Stomach (tissue), 9 donors: ENCODE results near the gene SMNDC1. TPM values are rescaled to one million over a fixed set of nuclear protein-coding genes. Genes with fewer than 3 reads are reported as not detected.
"Not testable (repeated sequence)": the region's sequence is repeated elsewhere in the genome, so short reads cannot be mapped to it uniquely, and the experiment has no call there.

Experiments
- DNase-seq, 2 donors: peaks; one replicate each; pipeline versions ENCODE4 v3.0.0 to v3.0.0-alpha.2; 2013 to 2019
- H3K27ac ChIP-seq, 5 donors: fragments of 200-600 bp in 4 of 5; sonication (generic) in 4 of 5; one replicate each; pipeline ENCODE4 v1.5.1; 2013 to 2019; ENCODE audit warnings: mild to moderate bottlenecking in 1 of 5, moderate library complexity in 1 of 5
- H3K27me3 ChIP-seq, 3 donors: fragments of 200-600 bp; sonication (generic); one replicate each; pipeline ENCODE4 v1.5.1; 2017 to 2019; ENCODE audit warnings: mixed run types in 1 of 3
- H3K36me3 ChIP-seq, 4 donors: fragments of 200-600 bp; sonication (generic); 1 replicate in 3 of 4; 2 replicates in 1 of 4; pipeline ENCODE4 v1.5.1; 2016 to 2019
- H3K4me1 ChIP-seq, 4 donors: fragments of 200-600 bp; sonication (generic); one replicate each; pipeline ENCODE4 v1.5.1; 2016 to 2019
- H3K4me3 ChIP-seq, 4 donors: fragments of 200-600 bp; sonication (generic) in 3 of 4; one replicate each; pipeline ENCODE4 v1.5.1; 2016 to 2019; ENCODE audit warnings: mild to moderate bottlenecking in 1 of 4
- H3K9me3 ChIP-seq, 4 donors: fragments of 200-600 bp; sonication (generic); one replicate each; pipeline ENCODE4 v1.5.1; 2016 to 2019
- EP300 ChIP-seq: sonication (generic); formaldehyde crosslinking; IDR thresholded peaks from one replicate; pipeline ENCODE4 v1.6.1; 2017; ENCODE audit warnings: antibody characterized with exemption
- POLR2A ChIP-seq, 4 donors: fragments of 450-650 bp; IDR thresholded peaks; one replicate each; pipeline ENCODE4 v1.6.1; 2016; ENCODE audit warnings: antibody characterized with exemption in 4 of 4, control low read depth in 2 of 4, mild to moderate bottlenecking in 1 of 4, moderate library complexity in 1 of 4
- POLR2AphosphoS5 ChIP-seq, 3 donors: sonication (generic); formaldehyde crosslinking; IDR thresholded peaks; one replicate each; pipeline ENCODE4 v1.6.1; 2016; ENCODE audit warnings: antibody characterized with exemption in 3 of 3
- whole genome bisulfite sequencing, 5 donors: extraction: QIAGEN DNeasy Blood & Tissue Kit in 3 of 5; methylation state at CpG; one replicate each; pipeline versions ENCODE4 v1.1.5 to v1.1.7; 2013 to 2018; 5-methylcytosine and 5-hydroxymethylcytosine counted together
- intact Hi-C: fragments of 100-400 bp; cut with DNase I; formaldehyde crosslinking; loops from one replicate; pipeline ENCODE4 v1.15.1; 2023; ENCODE audit warnings: low total_unique reads
- polyA plus RNA-seq, 3 donors: library from polyadenylated mRNA; stranded (reverse); fragments of 200-250 nt; gene quantifications; one replicate each; pipeline ENCODE4 v1.2.3, GENCODE V29; 2013
- total RNA-seq, 5 donors: library from RNA; depleted of rRNA; stranded (reverse); fragments of >200 nt; gene quantifications; one replicate each; pipeline versions ENCODE4 v1.1.0 to v1.2.3, GENCODE V29; 2014 to 2016
- TF ChIP-seq, protein P1 (sequence below), 7 experiments: fragments of 450-650 bp in 4 of 7; fragments of 200-600 bp in 3 of 7; sonication (generic) in 3 of 7; IDR thresholded peaks; one replicate each; pipeline ENCODE4 v1.5.1; 2016 to 2019; ENCODE audit warnings: antibody characterized with exemption in 7 of 7, control low read depth in 2 of 7, mild to moderate bottlenecking in 1 of 7
- donor health status: healthy with polysubstance abuse.
- donor health status: Bipolar disorder and iron deficiency.
- donor health status: healthy.

Gene SMNDC1
- total and polyA plus RNA-seq, 8 donors, result 7.7 to 31.6 (median 15.2) TPM

DNA sequence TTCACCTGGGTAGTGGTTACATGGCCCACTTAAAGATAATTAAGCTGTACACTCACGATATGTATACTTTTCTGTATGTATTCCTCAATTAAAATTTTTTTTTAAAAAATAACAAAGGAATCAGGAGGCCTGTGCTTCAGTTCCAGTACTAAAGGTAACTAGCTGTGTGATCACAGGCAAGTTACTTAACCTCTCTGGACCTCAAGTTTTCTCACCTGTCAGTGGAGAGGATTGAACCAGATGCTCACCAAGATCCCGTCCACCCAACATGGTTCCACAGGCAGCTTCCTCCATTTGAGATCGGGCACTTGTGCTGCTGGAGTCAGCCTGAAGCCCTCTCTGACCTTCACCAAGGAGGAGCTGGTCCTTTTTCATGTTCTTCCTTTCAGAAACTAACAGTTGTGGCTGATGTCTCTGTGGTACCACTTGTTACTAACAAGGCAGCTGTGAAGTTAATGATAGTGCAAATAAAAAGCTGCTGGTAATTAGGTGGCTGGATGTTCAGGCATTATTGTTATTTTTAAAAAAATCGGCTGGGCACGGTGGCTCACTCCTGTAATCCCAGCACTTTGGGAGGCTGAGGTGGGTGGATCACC, 29.4 kb upstream of the SMNDC1 start:
- no peak for TF ChIP-seq POLR2AphosphoS5 (IDR thresholded peaks at IDR 0.05)
- no peak for TF ChIP-seq EP300
- TF ChIP-seq POLR2A (IDR thresholded peaks at IDR 0.05), result no peak
- TF ChIP-seq, protein P1, sequence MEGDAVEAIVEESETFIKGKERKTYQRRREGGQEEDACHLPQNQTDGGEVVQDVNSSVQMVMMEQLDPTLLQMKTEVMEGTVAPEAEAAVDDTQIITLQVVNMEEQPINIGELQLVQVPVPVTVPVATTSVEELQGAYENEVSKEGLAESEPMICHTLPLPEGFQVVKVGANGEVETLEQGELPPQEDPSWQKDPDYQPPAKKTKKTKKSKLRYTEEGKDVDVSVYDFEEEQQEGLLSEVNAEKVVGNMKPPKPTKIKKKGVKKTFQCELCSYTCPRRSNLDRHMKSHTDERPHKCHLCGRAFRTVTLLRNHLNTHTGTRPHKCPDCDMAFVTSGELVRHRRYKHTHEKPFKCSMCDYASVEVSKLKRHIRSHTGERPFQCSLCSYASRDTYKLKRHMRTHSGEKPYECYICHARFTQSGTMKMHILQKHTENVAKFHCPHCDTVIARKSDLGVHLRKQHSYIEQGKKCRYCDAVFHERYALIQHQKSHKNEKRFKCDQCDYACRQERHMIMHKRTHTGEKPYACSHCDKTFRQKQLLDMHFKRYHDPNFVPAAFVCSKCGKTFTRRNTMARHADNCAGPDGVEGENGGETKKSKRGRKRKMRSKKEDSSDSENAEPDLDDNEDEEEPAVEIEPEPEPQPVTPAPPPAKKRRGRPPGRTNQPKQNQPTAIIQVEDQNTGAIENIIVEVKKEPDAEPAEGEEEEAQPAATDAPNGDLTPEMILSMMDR (IDR thresholded peaks at IDR 0.05), result no peak
- intact Hi-C loops, result no loop called here
- Histone ChIP-seq H3K36me3 (no peaks in the 10 kb centered on the region), H3K9me3 (peaks cover 12 to 30% (median 17%) of the 10 kb centered on the region in 4 donors), H3K4me3 (no peak overlapping the region), H3K27ac (no peak overlapping the region), H3K27me3 (no peaks in the 10 kb centered on the region), H3K4me1 (peaks cover 0 to 11% (median 0%) of the 10 kb centered on the region in 4 donors)
- WGBS, 5 donors, result 74 to 91% (median 88%) methylated on average over 5 of the region's 5 CpGs
- DNase-seq, result no peak

DNA sequence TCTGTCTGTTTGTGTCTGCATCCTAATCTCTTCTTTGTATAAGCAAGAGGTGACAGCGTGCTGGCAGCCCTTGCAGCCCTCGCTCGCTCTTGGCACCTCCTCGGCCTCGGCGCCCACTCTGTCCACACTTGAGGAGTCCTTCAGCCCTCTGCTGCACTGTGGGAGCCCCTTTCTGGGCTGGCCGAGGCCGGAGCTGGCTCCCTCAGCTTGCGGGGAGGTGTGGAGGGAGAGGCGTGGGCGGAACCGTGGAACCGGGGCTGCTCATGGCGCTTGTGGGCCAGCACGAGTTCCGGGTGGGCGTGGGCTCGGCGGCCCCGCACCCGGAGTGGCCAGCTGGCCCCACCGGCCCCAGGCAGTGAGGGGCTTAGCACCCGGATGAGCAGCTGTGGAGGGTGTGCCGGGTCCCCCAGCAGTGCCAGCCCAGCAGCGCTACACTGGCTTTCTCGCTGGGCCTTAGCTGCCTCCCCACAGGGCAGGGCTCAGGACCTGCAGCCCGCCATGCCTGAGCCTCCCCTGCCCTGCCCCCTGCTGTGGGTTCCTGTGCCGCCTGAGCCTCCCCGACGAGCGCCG, 26.6 kb upstream of the SMNDC1 start:
- DNase-seq, H3K4me1 ChIP-seq, H3K36me3 ChIP-seq, H3K4me3 ChIP-seq, H3K27me3 ChIP-seq, intact Hi-C loops, H3K27ac ChIP-seq: not testable (repeated sequence)
- WGBS, 5 donors, result 95 to 98% (median 96%) methylated on average over 21 to 32 of the region's 32 CpGs
- peaks cover 12 to 30% (median 17%) of the 10 kb centered on the region in 4 donors for H3K9me3 ChIP-seq

DNA sequence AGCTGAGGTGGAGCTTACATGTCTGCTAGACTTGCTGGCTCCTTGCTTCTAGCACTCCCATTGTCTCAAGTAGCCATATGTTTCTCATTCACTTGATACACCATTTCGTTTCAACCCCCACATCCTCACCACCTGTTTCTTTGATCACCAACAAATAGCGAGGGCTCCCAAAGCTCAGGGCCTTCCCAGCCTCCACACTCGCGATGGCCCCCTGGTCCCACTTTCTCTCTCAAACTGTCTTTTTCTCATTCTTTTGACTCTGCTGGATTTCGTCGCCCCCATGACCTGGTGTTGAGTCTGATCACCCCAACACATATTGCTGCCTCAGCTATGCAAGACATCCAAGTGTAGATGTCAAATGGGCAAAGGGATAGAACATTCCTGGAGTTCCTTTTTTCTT, 26.0 kb upstream of the SMNDC1 start:
- intact Hi-C loops, result no loop called here
- TF ChIP-seq POLR2AphosphoS5 (IDR thresholded peaks at IDR 0.05) (no peak), POLR2A (IDR thresholded peaks at IDR 0.05) (no peak), EP300 (no peak)
- TF ChIP-seq, protein P1 (IDR thresholded peaks at IDR 0.05), result no peak

DNA sequence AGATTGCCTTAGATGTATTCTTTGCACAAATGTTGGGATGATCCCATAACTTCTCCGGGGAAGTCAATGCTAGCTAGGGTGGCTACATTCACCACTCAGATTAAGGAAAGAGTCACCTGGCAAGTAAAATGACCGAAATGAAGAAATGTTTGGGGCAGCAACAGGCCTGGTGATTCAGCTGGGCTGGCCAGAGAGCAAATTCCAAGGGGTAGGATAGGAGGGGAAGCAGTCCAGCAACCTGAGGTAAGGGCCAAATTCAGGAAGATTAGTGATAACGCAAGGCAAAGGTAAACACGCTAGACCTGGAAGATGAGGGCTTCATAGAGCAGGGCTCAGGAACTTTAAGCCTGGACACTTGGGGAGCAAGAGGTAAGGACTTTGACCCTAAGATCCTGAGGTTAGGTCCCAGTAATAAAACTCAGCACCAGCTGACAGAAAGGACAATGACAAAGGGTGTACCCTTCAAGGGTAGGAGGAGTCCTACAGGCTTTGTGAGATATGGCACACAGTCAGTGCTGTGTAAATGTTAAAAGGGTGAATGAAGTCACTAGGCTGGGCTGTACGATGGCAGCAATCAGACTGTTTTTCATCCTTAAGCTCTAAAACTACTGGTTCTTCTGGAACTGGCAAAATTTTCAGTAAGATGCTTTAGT, 22.7 kb upstream of the SMNDC1 start:
- DNase-seq, result no peak
- Histone ChIP-seq H3K9me3 (peaks cover 12 to 32% (median 19%) of the 10 kb centered on the region in 4 donors), H3K27ac (no peak overlapping the region), H3K27me3 (no peaks in the 10 kb centered on the region), H3K36me3 (no peaks in the 10 kb centered on the region), H3K4me1 (peaks cover 0 to 7% (median 0%) of the 10 kb centered on the region in 4 donors), H3K4me3 (no peak overlapping the region)
- WGBS, 5 donors, result 55 to 74% (median 70%) methylated on average over 5 of the region's 5 CpGs
- intact Hi-C loops, result no loop called here
- TF ChIP-seq, protein P1 (IDR thresholded peaks at IDR 0.05), result no peak
- no peak for TF ChIP-seq EP300
- TF ChIP-seq POLR2AphosphoS5 (IDR thresholded peaks at IDR 0.05), result no peak
- TF ChIP-seq POLR2A (IDR thresholded peaks at IDR 0.05), result no peak

More for the DNA sequence above, 26.0 kb upstream of the SMNDC1 start:
- Histone ChIP-seq H3K4me3 (no peak overlapping the region), H3K9me3 (peaks cover 12 to 30% (median 17%) of the 10 kb centered on the region in 4 donors), H3K27me3 (no peaks in the 10 kb centered on the region), H3K4me1 (peaks cover 0 to under 1% (median 0%) of the 10 kb centered on the region in 4 donors), H3K36me3 (no peaks in the 10 kb centered on the region), H3K27ac (no peak overlapping the region)
- DNase-seq, result no peak
- WGBS, 5 donors, result 89 to 94% (median 93%) methylated on average over 6 of the region's 6 CpGs
